Measurements from ENCODE around the gene UBE3A. TPM values are rescaled to one million over a fixed set of nuclear protein-coding genes. Genes with fewer than 3 reads are reported as not detected.

Gene UBE3A
- 81.8 and 96.7 TPM in 2 replicates for total RNA-seq
- polyA plus RNA-seq: 60.3 and 85.5 TPM in 2 replicates

GRCh38 chr15:25438601-25439368 is at the start of gene UBE3A:
TSS of gene UBE3A (minus strand) at chr15:25439024. CDS start at chr15:25409107, 29,917 bp downstream.
- H3K4me3 ChIP-seq: peak within 1 kb of the TSS; percentile 97
- H4K20me1 ChIP-seq (ENCODE audit: insufficient read depth, poor library complexity, severe bottlenecking): peaks cover 42% of the 10 kb centered on the region
- H3K27me3 ChIP-seq: no peaks in the 10 kb centered on the region
- no peaks in the 10 kb centered on the region for H3K9me2 ChIP-seq (replicated peaks; ENCODE audit: insufficient read depth)
- no peaks in the 10 kb centered on the region for H3K9me3 ChIP-seq (ENCODE audit: low read depth)
- H3K36me3 ChIP-seq (replicated peaks; ENCODE audit: insufficient read depth, low read depth): no peaks in the 10 kb centered on the region
- peaks cover 10% of the 10 kb centered on the region for H3K4me1 ChIP-seq (ENCODE audit: insufficient read depth)
- WGBS (ENCODE audit: low lambda C conversion rate, missing lambda C conversion rate): under 1% methylated on average over 47 of the region's 97 CpGs
- peak within 1 kb of the TSS; percentile 100 for H3K27ac ChIP-seq
- DNase-seq (ENCODE audit: low spot score): peak; percentile 97
- H3K79me2 ChIP-seq: peaks cover 49% of the 10 kb centered on the region
- peak within 1 kb of the TSS; percentile 99 for H2AFZ ChIP-seq
- no peak for TF ChIP-seq EZH2phosphoT487 (IDR thresholded peaks at IDR 0.05; ENCODE audit: low read depth, severe bottlenecking, unreplicated experiment)
- TF ChIP-seq CTCF (IDR thresholded peaks at IDR 0.05; ENCODE audit: poor library complexity): peak; percentile 30
- H3K4me2 ChIP-seq: peak within 1 kb of the TSS; percentile 89

- Histone ChIP-seq H3K9me2 (replicated peaks; ENCODE audit: insufficient read depth) (no peaks in the 10 kb centered on the region), H3K9me3 (ENCODE audit: low read depth) (no peaks in the 10 kb centered on the region), H4K20me1 (ENCODE audit: insufficient read depth, poor library complexity, severe bottlenecking) (no peaks in the 10 kb centered on the region), H3K4me1 (ENCODE audit: insufficient read depth) (no peaks in the 10 kb centered on the region), H3K27ac (no peak overlapping the region), H3K4me3 (no peak overlapping the region), H3K79me2 (no peaks in the 10 kb centered on the region), H3K4me2 (no peak overlapping the region), H3K36me3 (replicated peaks; ENCODE audit: insufficient read depth, low read depth) (no peaks in the 10 kb centered on the region), H3K27me3 (no peaks in the 10 kb centered on the region), H2AFZ (no peak overlapping the region)
- TF ChIP-seq CTCF (IDR thresholded peaks at IDR 0.05; ENCODE audit: poor library complexity): no peak
- TF ChIP-seq EZH2phosphoT487 (IDR thresholded peaks at IDR 0.05; ENCODE audit: low read depth, severe bottlenecking, unreplicated experiment): no peak
- no peak for TF ChIP-seq EZH2 (IDR thresholded peaks at IDR 0.05; ENCODE audit: borderline replicate concordance)
- no peak for DNase-seq (ENCODE audit: low spot score)
- 60% methylated on average over 5 of the region's 5 CpGs for WGBS (ENCODE audit: low lambda C conversion rate, missing lambda C conversion rate)
Observed at GRCh38 chr15:25487226-25487884, 48.5 kb upstream of the UBE3A start.

- H3K4me1 ChIP-seq (ENCODE audit: insufficient read depth): no peaks in the 10 kb centered on the region
- no peak overlapping the region for H3K4me3 ChIP-seq
- H3K27me3 ChIP-seq: no peaks in the 10 kb centered on the region
- no peaks in the 10 kb centered on the region for H3K36me3 ChIP-seq (replicated peaks; ENCODE audit: insufficient read depth, low read depth)
- H3K9me2 ChIP-seq (replicated peaks; ENCODE audit: insufficient read depth): no peaks in the 10 kb centered on the region
- no peak for DNase-seq (ENCODE audit: low spot score)
- no peak overlapping the region for H3K4me2 ChIP-seq
- no peaks in the 10 kb centered on the region for H4K20me1 ChIP-seq (ENCODE audit: insufficient read depth, poor library complexity, severe bottlenecking)
- H3K27ac ChIP-seq: no peak overlapping the region
- H2AFZ ChIP-seq: no peak overlapping the region
- H3K9me3 ChIP-seq (ENCODE audit: low read depth): no peaks in the 10 kb centered on the region
- WGBS (ENCODE audit: low lambda C conversion rate, missing lambda C conversion rate): 72% methylated on average over 1 of the region's 1 CpG
- H3K79me2 ChIP-seq: no peaks in the 10 kb centered on the region
- TF ChIP-seq EZH2 (IDR thresholded peaks at IDR 0.05; ENCODE audit: borderline replicate concordance): no peak
- no peak for TF ChIP-seq CTCF (IDR thresholded peaks at IDR 0.05; ENCODE audit: poor library complexity)
- TF ChIP-seq EZH2phosphoT487 (IDR thresholded peaks at IDR 0.05; ENCODE audit: low read depth, severe bottlenecking, unreplicated experiment): no peak
Observed at GRCh38 chr15:25486051-25486450, 47.2 kb upstream of the UBE3A start.
